Measurements from ENCODE around the gene KLF13.

GRCh38 chr15:31360158-31360561 lies 33.5 kb downstream of the KLF13 start:
- TF ChIP-seq POLR2A (IDR thresholded peaks at IDR 0.05) (no peak), CTCF (IDR thresholded peaks at IDR 0.05) (no peak)
